Measurements from ENCODE around the gene HPSE2.

- TF ChIP-seq CTCF (IDR thresholded peaks at IDR 0.05; ENCODE audit: low read depth, low read length, missing input control), result no peak
- no peak for TF ChIP-seq EGR1 (IDR thresholded peaks at IDR 0.05; ENCODE audit: low read depth in 2 of 2)
- no peak for TF ChIP-seq GABPA (IDR thresholded peaks at IDR 0.05 in 1 of 2, conservative IDR thresholded peaks at IDR 0.05 in 1 of 2)
- TF ChIP-seq JUND (IDR thresholded peaks at IDR 0.05), result no peak
- no peak for TF ChIP-seq NR2F2 (IDR thresholded peaks at IDR 0.05)
- TF ChIP-seq, protein P1, sequence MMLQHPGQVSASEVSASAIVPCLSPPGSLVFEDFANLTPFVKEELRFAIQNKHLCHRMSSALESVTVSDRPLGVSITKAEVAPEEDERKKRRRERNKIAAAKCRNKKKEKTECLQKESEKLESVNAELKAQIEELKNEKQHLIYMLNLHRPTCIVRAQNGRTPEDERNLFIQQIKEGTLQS (IDR thresholded peaks at IDR 0.05), result no peak
- no peak for TF ChIP-seq YY1 (IDR thresholded peaks at IDR 0.05)
- TF ChIP-seq, protein P2, sequence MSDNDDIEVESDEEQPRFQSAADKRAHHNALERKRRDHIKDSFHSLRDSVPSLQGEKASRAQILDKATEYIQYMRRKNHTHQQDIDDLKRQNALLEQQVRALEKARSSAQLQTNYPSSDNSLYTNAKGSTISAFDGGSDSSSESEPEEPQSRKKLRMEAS (IDR thresholded peaks at IDR 0.05), result no peak
- TF ChIP-seq RAD21 (IDR thresholded peaks at IDR 0.05), result no peak
- no peak for TF ChIP-seq TAF1 (conservative IDR thresholded peaks at IDR 0.05)
Measured at GRCh38 chr10:98655492-98655891, 580.2 kb downstream of the HPSE2 start.
